HEK293 (cell line): Measurements from ENCODE around the gene NAT14.
A peak's percentile ranks its signal among the peaks of the same experiment; 100 is the strongest.

ENCODE experiments used
- CTCF ChIA-PET: fragments of 350-600 bp; formaldehyde crosslinking; extraction: SDS; loops from one replicate; lab custom pipeline; 2021; ENCODE audit warnings: antibody characterized with exemption; lab: Yijun Ruan, JAX
- POLR2A ChIA-PET: fragments of 300-600 bp; formaldehyde crosslinking; extraction: SDS; loops from one replicate; lab custom pipeline; 2020; ENCODE audit warnings: antibody characterized with exemption, inconsistent platforms; lab: Yijun Ruan, JAX
- H3K27ac ChIP-seq: fragments of 200-500 bp; sonication (Bioruptor generic); 2 replicates; pipeline ENCODE4 v1.5.1; 2014; ENCODE audit warnings: low read depth, low read length, control low read depth, inconsistent platforms; ENCODE audit errors: extremely low read depth
- H3K36me3 ChIP-seq, 2 experiments: fragments of 200-500 bp in 1 of 2; sonication (Bioruptor generic) in 1 of 2; 1 replicate in 1 of 2; 2 replicates in 1 of 2; pipeline ENCODE4 v1.5.1; 2014 to 2017; ENCODE audit warnings: inconsistent platforms in 2 of 2, low read length in 2 of 2; ENCODE audit not compliant: control insufficient read depth in 2 of 2, insufficient read depth in 1 of 2
- H3K4me1 ChIP-seq: fragments of 200-500 bp; sonication (Bioruptor generic); 2 replicates; pipeline ENCODE4 v1.5.1; 2014; ENCODE audit warnings: mild to moderate bottlenecking, low read length, inconsistent platforms; ENCODE audit not compliant: control insufficient read depth, insufficient read depth
- H3K4me3 ChIP-seq: 2 replicates; pipeline ENCODE4 v1.5.1; 2011; ENCODE audit warnings: low read depth, mild to moderate bottlenecking, control low read depth, low read length, moderate library complexity
- H3K9me3 ChIP-seq: fragments of 200-500 bp; sonication (Bioruptor generic); 2 replicates; pipeline ENCODE4 v1.5.1; 2014; ENCODE audit warnings: low read depth, low read length, inconsistent platforms; ENCODE audit not compliant: control insufficient read depth, insufficient read depth
- GFI1B ChIP-seq: fragments of 450-650 bp; formaldehyde crosslinking; IDR thresholded peaks from 2 replicates; pipeline ENCODE4 v1.5.1; 2016; ENCODE audit warnings: missing biosample characterization, missing genetic modification characterization
- HOXA7 ChIP-seq: sonication (generic); formaldehyde crosslinking; IDR thresholded peaks from 2 replicates; pipeline ENCODE4 v1.8.1; 2022; ENCODE audit warnings: missing genetic modification reagents, borderline replicate concordance
- MYNN ChIP-seq: fragments of 450-650 bp; formaldehyde crosslinking; IDR thresholded peaks from 2 replicates; pipeline ENCODE4 v1.5.1; 2016; ENCODE audit warnings: missing biosample characterization, missing genetic modification characterization, borderline replicate concordance
- MZF1 ChIP-seq: fragments of 450-650 bp; formaldehyde crosslinking; IDR thresholded peaks from 2 replicates; pipeline ENCODE4 v1.5.1; 2017; ENCODE audit warnings: missing biosample characterization, missing genetic modification characterization, borderline replicate concordance
- PRDM1 ChIP-seq: fragments of 450-650 bp; formaldehyde crosslinking; IDR thresholded peaks from 2 replicates; pipeline ENCODE4; 2016; ENCODE audit warnings: missing biosample characterization, missing genetic modification characterization
- PRDM4 ChIP-seq: fragments of 450-650 bp; formaldehyde crosslinking; IDR thresholded peaks from 2 replicates; pipeline ENCODE4 v1.5.1; 2017; ENCODE audit warnings: missing biosample characterization, missing genetic modification characterization
- SCRT2 ChIP-seq: fragments of 450-650 bp; formaldehyde crosslinking; IDR thresholded peaks from 2 replicates; pipeline ENCODE4 v1.5.1; 2016; ENCODE audit warnings: missing biosample characterization, missing genetic modification characterization
- SP3 ChIP-seq: fragments of 450-650 bp; formaldehyde crosslinking; IDR thresholded peaks from 2 replicates; pipeline ENCODE4 v1.5.1; 2016; ENCODE audit warnings: missing biosample characterization, missing genetic modification characterization
- YY1 ChIP-seq: fragments of 450-650 bp; formaldehyde crosslinking; IDR thresholded peaks from 2 replicates; pipeline ENCODE4 v1.5.1; 2018; ENCODE audit warnings: missing biosample characterization, missing genetic modification characterization
- ZBTB6 ChIP-seq: fragments of 450-650 bp; formaldehyde crosslinking; IDR thresholded peaks from 2 replicates; pipeline ENCODE4 v1.5.1; 2017; ENCODE audit warnings: missing biosample characterization, missing genetic modification characterization
- ZIC2 ChIP-seq: fragments of 450-650 bp; formaldehyde crosslinking; IDR thresholded peaks from 2 replicates; pipeline ENCODE4 v1.5.1; 2016; ENCODE audit warnings: missing biosample characterization, missing genetic modification characterization
- ZNF10 ChIP-seq: fragments of 450-650 bp; formaldehyde crosslinking; IDR thresholded peaks from 2 replicates; pipeline ENCODE4 v1.5.1; 2017; ENCODE audit warnings: missing biosample characterization, missing genetic modification characterization
- ZNF121 ChIP-seq: fragments of 450-650 bp; formaldehyde crosslinking; IDR thresholded peaks from 2 replicates; pipeline ENCODE4 v1.5.1; 2016; ENCODE audit warnings: missing biosample characterization, missing genetic modification characterization
- ZNF157 ChIP-seq: fragments of 450-650 bp; formaldehyde crosslinking; IDR thresholded peaks from 2 replicates; pipeline ENCODE4 v1.5.1; 2016; ENCODE audit warnings: missing biosample characterization, missing genetic modification characterization
- ZNF239 ChIP-seq: fragments of 450-650 bp; formaldehyde crosslinking; IDR thresholded peaks from 2 replicates; pipeline ENCODE4 v1.5.1; 2016; ENCODE audit warnings: missing biosample characterization, missing genetic modification characterization
- ZNF292 ChIP-seq: fragments of 450-650 bp; formaldehyde crosslinking; IDR thresholded peaks from 2 replicates; pipeline ENCODE4 v1.5.1; 2016; ENCODE audit warnings: low read depth, missing biosample characterization, missing genetic modification characterization, borderline replicate concordance
- ZNF311 ChIP-seq: fragments of 450-650 bp; formaldehyde crosslinking; IDR thresholded peaks from 2 replicates; pipeline ENCODE4 v1.5.1; 2017; ENCODE audit warnings: missing biosample characterization, missing genetic modification characterization, borderline replicate concordance
- ZNF449 ChIP-seq: fragments of 450-650 bp; formaldehyde crosslinking; IDR thresholded peaks from 2 replicates; pipeline ENCODE4 v1.5.1; 2017; ENCODE audit warnings: missing biosample characterization, mild to moderate bottlenecking, missing genetic modification characterization, moderate library complexity
- ZNF529 ChIP-seq: fragments of 450-650 bp; formaldehyde crosslinking; IDR thresholded peaks from 2 replicates; pipeline ENCODE4 v1.5.1; 2017; ENCODE audit warnings: missing genetic modification characterization, missing biosample characterization; ENCODE audit not compliant: insufficient replicate concordance
- ZNF555 ChIP-seq: fragments of 450-650 bp; formaldehyde crosslinking; conservative IDR thresholded peaks from 2 replicates; pipeline ENCODE4 v1.5.1; 2017; ENCODE audit warnings: missing biosample characterization, mild to moderate bottlenecking, missing genetic modification characterization, inconsistent platforms
- ZNF626 ChIP-seq: fragments of 450-650 bp; sonication (Bioruptor Pico); formaldehyde crosslinking; IDR thresholded peaks from 2 replicates; pipeline ENCODE4 v1.5.1; 2018; ENCODE audit warnings: missing biosample characterization, missing genetic modification characterization, inconsistent platforms
- ZNF843 ChIP-seq: fragments of 450-650 bp; formaldehyde crosslinking; IDR thresholded peaks from 2 replicates; pipeline ENCODE4 v1.5.1; 2016; ENCODE audit warnings: missing biosample characterization, missing genetic modification characterization

NAT14 gene

GRCh38 chr19:55464039-55464661 lies 20.8 kb upstream of the NAT14 start (continued):
- no peak for TF ChIP-seq ZNF843
- TF ChIP-seq HOXA7 (CRISPR knock-in tag), result no peak
- no peak for TF ChIP-seq ZNF10 (tag by site-specific recombination)
- TF ChIP-seq ZNF311 (tag by site-specific recombination), result no peak
- no peak for TF ChIP-seq YY1
- TF ChIP-seq ZNF626 (tag by site-specific recombination), result no peak
- no peak for TF ChIP-seq ZNF529 (tag by site-specific recombination)

GRCh38 chr19:55464662-55465054 lies 20.3 kb upstream of the NAT14 start, which contains the start of gene C19orf85:
TSS of gene C19orf85 (minus strand) at chr19:55464751. CDS start at chr19:55464554, 197 bp downstream.
- Histone ChIP-seq H3K4me3 (no peak within 1 kb of the TSS), H3K36me3 (no peaks in the 10 kb centered on the region), H3K27ac (no peak within 1 kb of the TSS), H3K9me3 (no peaks in the 10 kb centered on the region), H3K4me1 (peaks cover 10% of the 10 kb centered on the region)
- TF ChIP-seq ZIC2 (tag by site-specific recombination) (peak; percentile 27), MZF1 (tag by site-specific recombination) (no peak), SCRT2 (peak; percentile 63; the same call in 1 of the 2 replicates), PRDM4 (tag by site-specific recombination) (no peak), GFI1B (tag by site-specific recombination) (no peak)
- ChIA-PET CTCF (no interaction called here), POLR2A (no interaction called here)

GRCh38 chr19:55465460-55466240 lies 19.3 kb upstream of the NAT14 start:
- TF ChIP-seq ZNF555 (tag by site-specific recombination), result no peak
- TF ChIP-seq ZNF157 (tag by site-specific recombination), result peak; percentile 99
- TF ChIP-seq ZNF292 (tag by site-specific recombination), result no peak
- CTCF ChIA-PET, result interaction anchor here (0.6 to 5.1 kb wide), 7 partner anchors 12 to 516 kb away, joined by 3 to 152 read pairs (median 20); partner anchors contain the start of genes ZNF628, ZNF784 and ZNF865

GRCh38 chr19:55466241-55466614 lies 18.8 kb upstream of the NAT14 start:
- ChIA-PET POLR2A (interaction anchor here (1.1 to 2.1 kb wide), 2 partner anchors 38 to 59 kb away, joined by 3 to 5 read pairs; partner anchors contain the start of gene UBE2S), CTCF (interaction anchor here (0.6 to 5.1 kb wide), 18 partner anchors 11 to 639 kb away, joined by 4 to 152 read pairs (median 10); partner anchors contain the start of genes CCDC106, ZNF524, ZNF628 and ZNF784)
- Histone ChIP-seq H3K9me3 (no peaks in the 10 kb centered on the region), H3K4me1 (no peaks in the 10 kb centered on the region), H3K4me3 (no peak overlapping the region), H3K36me3 (no peaks in the 10 kb centered on the region), H3K27ac (no peak overlapping the region)
- TF ChIP-seq SP3 (tag by site-specific recombination) (no peak), ZNF449 (no peak), PRDM1 (tag by site-specific recombination) (peak; percentile 75), ZNF239 (no peak), ZNF121 (tag by site-specific recombination) (peak; percentile 92), ZBTB6 (tag by site-specific recombination) (no peak), MYNN (no peak)

More at GRCh38 chr19:55465460-55466240, 19.3 kb upstream of the NAT14 start:
- Histone ChIP-seq H3K9me3 (no peaks in the 10 kb centered on the region), H3K4me1 (peaks cover 2% of the 10 kb centered on the region), H3K27ac (no peak overlapping the region), H3K36me3 (no peaks in the 10 kb centered on the region), H3K4me3 (no peak overlapping the region)
- POLR2A ChIA-PET, result no interaction called here
